ENCODE data around the gene MMP17.

The MMP17 gene

GRCh38 chr12:131836714-131837397 is 8.7 kb downstream of the MMP17 start:
- Histone ChIP-seq H3K9me3 (ENCODE audit: control insufficient read depth, insufficient read depth, low read length) (no peaks in the 10 kb centered on the region), H3F3A (ENCODE audit: control insufficient read depth, insufficient read depth) (no peaks in the 10 kb centered on the region), H3K4me2 (ENCODE audit: low read length) (no peak overlapping the region), H3K27me3 (ENCODE audit: control insufficient read depth, low read length) (peaks cover 12% of the 10 kb centered on the region), H3K79me2 (ENCODE audit: control insufficient read depth, low read length) (no peaks in the 10 kb centered on the region), H3K9me2 (replicated peaks; ENCODE audit: control insufficient read depth, low read length) (no peaks in the 10 kb centered on the region), H3K36me3 (ENCODE audit: control insufficient read depth, low read length) (no peaks in the 10 kb centered on the region), H4K20me1 (ENCODE audit: control insufficient read depth, insufficient read depth, low read depth, low read length) (no peaks in the 10 kb centered on the region), H3K4me1 (ENCODE audit: control insufficient read depth, low read length) (no peaks in the 10 kb centered on the region), H3K4me3 (ENCODE audit: low read length) (no peak overlapping the region), H3K27ac (ENCODE audit: low read depth, low read length) (no peak overlapping the region)
- no peak for TF ChIP-seq CTCF (IDR thresholded peaks at IDR 0.05; ENCODE audit: low read depth, low read length, poor library complexity, severe bottlenecking)
- TF ChIP-seq EZH2phosphoT487 (IDR thresholded peaks at IDR 0.05; ENCODE audit: borderline replicate concordance, low read length) = no peak

GRCh38 chr12:131840643-131841416 is 12.6 kb downstream of the MMP17 start:
- Histone ChIP-seq H3K4me3 (ENCODE audit: low read length) (no peak overlapping the region), H3K27me3 (ENCODE audit: control insufficient read depth, low read length) (no peaks in the 10 kb centered on the region), H3F3A (ENCODE audit: control insufficient read depth, insufficient read depth) (no peaks in the 10 kb centered on the region), H3K9me3 (ENCODE audit: control insufficient read depth, insufficient read depth, low read length) (no peaks in the 10 kb centered on the region), H3K4me1 (ENCODE audit: control insufficient read depth, low read length) (no peaks in the 10 kb centered on the region), H3K9me2 (replicated peaks; ENCODE audit: control insufficient read depth, low read length) (no peaks in the 10 kb centered on the region), H3K79me2 (ENCODE audit: control insufficient read depth, low read length) (no peaks in the 10 kb centered on the region), H3K27ac (ENCODE audit: low read depth, low read length) (no peak overlapping the region), H4K20me1 (ENCODE audit: control insufficient read depth, insufficient read depth, low read depth, low read length) (no peaks in the 10 kb centered on the region), H3K4me2 (ENCODE audit: low read length) (no peak overlapping the region), H3K36me3 (ENCODE audit: control insufficient read depth, low read length) (no peaks in the 10 kb centered on the region)
- no peak for TF ChIP-seq CTCF (IDR thresholded peaks at IDR 0.05; ENCODE audit: low read depth, low read length, poor library complexity, severe bottlenecking)
- TF ChIP-seq EZH2phosphoT487 (IDR thresholded peaks at IDR 0.05; ENCODE audit: borderline replicate concordance, low read length) = no peak

GRCh38 chr12:131841547-131841946 is 13.4 kb downstream of the MMP17 start:
- TF ChIP-seq CTCF (IDR thresholded peaks at IDR 0.05; ENCODE audit: low read depth, low read length, poor library complexity, severe bottlenecking) (no peak), EZH2phosphoT487 (IDR thresholded peaks at IDR 0.05; ENCODE audit: borderline replicate concordance, low read length) (no peak)
- Histone ChIP-seq H3F3A (ENCODE audit: control insufficient read depth, insufficient read depth) (no peaks in the 10 kb centered on the region), H3K9me3 (ENCODE audit: control insufficient read depth, insufficient read depth, low read length) (no peaks in the 10 kb centered on the region), H3K4me2 (ENCODE audit: low read length) (no peak overlapping the region), H3K9me2 (replicated peaks; ENCODE audit: control insufficient read depth, low read length) (no peaks in the 10 kb centered on the region), H3K4me1 (ENCODE audit: control insufficient read depth, low read length) (no peaks in the 10 kb centered on the region), H3K36me3 (ENCODE audit: control insufficient read depth, low read length) (no peaks in the 10 kb centered on the region), H3K27ac (ENCODE audit: low read depth, low read length) (no peak overlapping the region), H3K4me3 (ENCODE audit: low read length) (no peak overlapping the region), H3K79me2 (ENCODE audit: control insufficient read depth, low read length) (no peaks in the 10 kb centered on the region), H3K27me3 (ENCODE audit: control insufficient read depth, low read length) (no peaks in the 10 kb centered on the region), H4K20me1 (ENCODE audit: control insufficient read depth, insufficient read depth, low read depth, low read length) (no peaks in the 10 kb centered on the region)
